Measurements from ENCODE around the gene CEP152. TPM values are rescaled to one million over a fixed set of nuclear protein-coding genes. Genes with fewer than 3 reads are reported as not detected.
A peak's percentile ranks its signal among the peaks of the same experiment; 100 is the strongest.

CEP152 gene
- total and polyA plus RNA-seq, 9 of the 15 experiments (the other 6 are each of a cell fraction or from before 2014, with no cell fraction given) = 9.9 to 43.0 (median 23.6) TPM

DNA sequence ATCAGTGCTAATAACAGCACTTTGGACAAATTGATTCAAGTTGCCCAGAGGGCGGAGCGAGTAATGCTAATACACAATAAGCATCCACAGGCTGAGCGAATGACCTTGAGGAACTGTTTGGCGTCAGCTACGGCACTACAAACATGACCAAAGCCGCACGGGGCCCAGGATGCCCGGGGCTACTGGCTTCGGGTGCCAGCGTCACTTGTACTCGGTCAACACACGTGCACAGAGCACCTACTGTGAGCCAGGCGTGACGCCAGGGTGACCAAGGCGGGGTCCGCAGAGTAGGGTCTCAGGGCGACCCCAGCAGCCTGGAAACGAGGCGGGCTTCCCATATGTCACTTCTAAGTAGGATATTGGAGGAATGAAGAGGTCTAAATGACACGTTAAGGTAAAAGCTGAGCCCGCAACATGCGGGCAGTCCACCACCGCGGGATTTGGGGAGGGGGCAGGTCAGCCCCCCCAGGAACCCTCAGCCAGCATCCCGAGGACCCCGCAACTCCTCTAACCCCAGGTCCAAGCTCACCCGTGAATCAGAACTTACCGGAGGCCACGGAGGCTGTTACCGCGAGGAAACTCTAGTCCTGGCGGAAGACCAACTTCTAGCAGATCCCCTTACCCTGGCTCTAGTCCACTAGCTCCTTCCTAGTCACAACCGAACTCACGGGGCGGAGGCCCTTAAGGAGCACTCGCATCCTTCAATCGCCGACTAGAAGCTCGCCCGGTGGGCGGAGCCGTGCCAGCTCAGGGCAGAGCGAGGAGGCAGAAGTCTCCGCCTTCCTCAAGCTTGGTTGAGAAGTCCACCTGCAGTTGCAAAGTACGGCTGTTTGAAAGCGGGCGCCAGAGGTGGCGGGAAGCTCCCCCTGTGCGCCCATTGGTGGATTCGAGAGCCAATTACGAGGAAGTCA, at the start of gene CEP152 (continued):
- TF ChIP-seq, protein P1, sequence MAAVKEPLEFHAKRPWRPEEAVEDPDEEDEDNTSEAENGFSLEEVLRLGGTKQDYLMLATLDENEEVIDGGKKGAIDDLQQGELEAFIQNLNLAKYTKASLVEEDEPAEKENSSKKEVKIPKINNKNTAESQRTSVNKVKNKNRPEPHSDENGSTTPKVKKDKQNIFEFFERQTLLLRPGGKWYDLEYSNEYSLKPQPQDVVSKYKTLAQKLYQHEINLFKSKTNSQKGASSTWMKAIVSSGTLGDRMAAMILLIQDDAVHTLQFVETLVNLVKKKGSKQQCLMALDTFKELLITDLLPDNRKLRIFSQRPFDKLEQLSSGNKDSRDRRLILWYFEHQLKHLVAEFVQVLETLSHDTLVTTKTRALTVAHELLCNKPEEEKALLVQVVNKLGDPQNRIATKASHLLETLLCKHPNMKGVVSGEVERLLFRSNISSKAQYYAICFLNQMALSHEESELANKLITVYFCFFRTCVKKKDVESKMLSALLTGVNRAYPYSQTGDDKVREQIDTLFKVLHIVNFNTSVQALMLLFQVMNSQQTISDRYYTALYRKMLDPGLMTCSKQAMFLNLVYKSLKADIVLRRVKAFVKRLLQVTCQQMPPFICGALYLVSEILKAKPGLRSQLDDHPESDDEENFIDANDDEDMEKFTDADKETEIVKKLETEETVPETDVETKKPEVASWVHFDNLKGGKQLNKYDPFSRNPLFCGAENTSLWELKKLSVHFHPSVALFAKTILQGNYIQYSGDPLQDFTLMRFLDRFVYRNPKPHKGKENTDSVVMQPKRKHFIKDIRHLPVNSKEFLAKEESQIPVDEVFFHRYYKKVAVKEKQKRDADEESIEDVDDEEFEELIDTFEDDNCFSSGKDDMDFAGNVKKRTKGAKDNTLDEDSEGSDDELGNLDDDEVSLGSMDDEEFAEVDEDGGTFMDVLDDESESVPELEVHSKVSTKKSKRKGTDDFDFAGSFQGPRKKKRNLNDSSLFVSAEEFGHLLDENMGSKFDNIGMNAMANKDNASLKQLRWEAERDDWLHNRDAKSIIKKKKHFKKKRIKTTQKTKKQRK (IDR thresholded peaks at IDR 0.05; ENCODE audit: borderline replicate concordance, low read depth, low read length) = peak; percentile 26; the same call in 1 of the 2 replicates
- TF ChIP-seq NFXL1 (CRISPR knock-in tag; IDR thresholded peaks at IDR 0.05) (no peak), BRD9 (IDR thresholded peaks at IDR 0.05; ENCODE audit: low read depth, partially characterized antibody) (peak; percentile 32), GTF2A2 (tag; IDR thresholded peaks at IDR 0.05) (no peak), EP300 (IDR thresholded peaks at IDR 0.05; ENCODE audit: low read length) (peak; percentile 22; the same call in 1 of the 2 replicates), PHF21A (IDR thresholded peaks at IDR 0.05; ENCODE audit: borderline replicate concordance, low read depth) (no peak), TCFL5 (CRISPR knock-in tag; conservative IDR thresholded peaks at IDR 0.05) (no peak), CHD2 (IDR thresholded peaks at IDR 0.05; ENCODE audit: low read depth, low read length) (peak; percentile 68), PHF20 (IDR thresholded peaks at IDR 0.05; ENCODE audit: partially characterized antibody) (peak; percentile 75), TAF1 (IDR thresholded peaks at IDR 0.05; ENCODE audit: control insufficient read depth, extremely low read depth, insufficient read depth, low read length, severe bottlenecking) (peak; percentile 80), YY1 (IDR thresholded peaks at IDR 0.05; ENCODE audit: borderline replicate concordance in 1 of 3, control insufficient read depth in 1 of 3, extremely low read depth in 1 of 3, insufficient read depth in 3 of 3, insufficient read length in 1 of 3, insufficient replicate concordance in 2 of 3, low read depth in 1 of 3, low read length in 2 of 3) (peak in 2 of 3 experiments; percentile 37 to 47), EP400 (IDR thresholded peaks at IDR 0.05) (peak; percentile 77), NFIC (IDR thresholded peaks at IDR 0.05) (peak; percentile 87), SMARCC2 (IDR thresholded peaks at IDR 0.05; ENCODE audit: low read depth) (no peak), CREM (IDR thresholded peaks at IDR 0.05; ENCODE audit: low read depth) (peak; percentile 66), RBM22 (IDR thresholded peaks at IDR 0.05; ENCODE audit: low read depth, low read length, poor library complexity, severe bottlenecking) (peak; percentile 40), E2F3 (CRISPR knock-in tag; IDR thresholded peaks at IDR 0.05) (peak; percentile 97)
- TF ChIP-seq, protein P2, sequence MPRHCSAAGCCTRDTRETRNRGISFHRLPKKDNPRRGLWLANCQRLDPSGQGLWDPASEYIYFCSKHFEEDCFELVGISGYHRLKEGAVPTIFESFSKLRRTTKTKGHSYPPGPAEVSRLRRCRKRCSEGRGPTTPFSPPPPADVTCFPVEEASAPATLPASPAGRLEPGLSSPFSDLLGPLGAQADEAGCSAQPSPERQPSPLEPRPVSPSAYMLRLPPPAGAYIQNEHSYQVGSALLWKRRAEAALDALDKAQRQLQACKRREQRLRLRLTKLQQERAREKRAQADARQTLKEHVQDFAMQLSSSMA (CRISPR knock-in tag; IDR thresholded peaks at IDR 0.05) = no peak
- TF ChIP-seq, protein P3, sequence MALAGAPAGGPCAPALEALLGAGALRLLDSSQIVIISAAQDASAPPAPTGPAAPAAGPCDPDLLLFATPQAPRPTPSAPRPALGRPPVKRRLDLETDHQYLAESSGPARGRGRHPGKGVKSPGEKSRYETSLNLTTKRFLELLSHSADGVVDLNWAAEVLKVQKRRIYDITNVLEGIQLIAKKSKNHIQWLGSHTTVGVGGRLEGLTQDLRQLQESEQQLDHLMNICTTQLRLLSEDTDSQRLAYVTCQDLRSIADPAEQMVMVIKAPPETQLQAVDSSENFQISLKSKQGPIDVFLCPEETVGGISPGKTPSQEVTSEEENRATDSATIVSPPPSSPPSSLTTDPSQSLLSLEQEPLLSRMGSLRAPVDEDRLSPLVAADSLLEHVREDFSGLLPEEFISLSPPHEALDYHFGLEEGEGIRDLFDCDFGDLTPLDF (CRISPR knock-in tag; IDR thresholded peaks at IDR 0.05) = peak; percentile 99
- TF ChIP-seq, protein P4, sequence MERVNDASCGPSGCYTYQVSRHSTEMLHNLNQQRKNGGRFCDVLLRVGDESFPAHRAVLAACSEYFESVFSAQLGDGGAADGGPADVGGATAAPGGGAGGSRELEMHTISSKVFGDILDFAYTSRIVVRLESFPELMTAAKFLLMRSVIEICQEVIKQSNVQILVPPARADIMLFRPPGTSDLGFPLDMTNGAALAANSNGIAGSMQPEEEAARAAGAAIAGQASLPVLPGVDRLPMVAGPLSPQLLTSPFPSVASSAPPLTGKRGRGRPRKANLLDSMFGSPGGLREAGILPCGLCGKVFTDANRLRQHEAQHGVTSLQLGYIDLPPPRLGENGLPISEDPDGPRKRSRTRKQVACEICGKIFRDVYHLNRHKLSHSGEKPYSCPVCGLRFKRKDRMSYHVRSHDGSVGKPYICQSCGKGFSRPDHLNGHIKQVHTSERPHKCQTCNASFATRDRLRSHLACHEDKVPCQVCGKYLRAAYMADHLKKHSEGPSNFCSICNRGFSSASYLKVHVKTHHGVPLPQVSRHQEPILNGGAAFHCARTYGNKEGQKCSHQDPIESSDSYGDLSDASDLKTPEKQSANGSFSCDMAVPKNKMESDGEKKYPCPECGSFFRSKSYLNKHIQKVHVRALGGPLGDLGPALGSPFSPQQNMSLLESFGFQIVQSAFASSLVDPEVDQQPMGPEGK (CRISPR knock-in tag; IDR thresholded peaks at IDR 0.05; ENCODE audit: borderline replicate concordance) = no peak
